Left renal pelvis (tissue), 4 donors: ENCODE results near the gene HPCAL4. TPM values are rescaled to one million over a fixed set of nuclear protein-coding genes. Genes with fewer than 3 reads are reported as not detected.

Experiments used
- DNase-seq, 4 donors: peaks; one replicate each; pipeline ENCODE4 v3.0.0-alpha.2; 2013; ENCODE audit warnings: low read depth in 4 of 4, low spot score in 3 of 4
- polyA plus RNA-seq, 4 donors: library from polyadenylated mRNA; unstranded; fragments of 120-200 nt; gene quantifications; one replicate each; pipeline ENCODE4 v1.2.1, GENCODE V29; 2013; ENCODE audit not compliant: insufficient read length in 4 of 4

Gene HPCAL4
- 1 to 10 TPM in 2 of 4 donors, under 1 TPM in 2; 0.69 to 6.8 (median 1.2) TPM for polyA plus RNA-seq

- DNase-seq: peak; percentile 65 to 78 (median 74)
Measured at GRCh38 chr1:39691383-39692151, at the start of gene HPCAL4. TSS of gene HPCAL4 (minus strand) at chr1:39691433. CDS start at chr1:39684603, 6,830 bp downstream.

- DNase-seq: peak; percentile 72 to 84 (median 80)
Measured at GRCh38 chr1:39738622-39739366, 47.6 kb upstream of the HPCAL4 start, which contains the start of gene PPIE. TSS of gene PPIE (plus strand) at chr1:39738882. CDS start at chr1:39738901, 19 bp downstream.

GRCh38 chr1:39737546-39738169, 46.4 kb upstream of the HPCAL4 start:
- DNase-seq: no peak

GRCh38 chr1:39735731-39736130, 44.5 kb upstream of the HPCAL4 start:
- no peak for DNase-seq

- no peak for DNase-seq
Measured at GRCh38 chr1:39733161-39733560, 41.9 kb upstream of the HPCAL4 start.

GRCh38 chr1:39732730-39733129, 41.5 kb upstream of the HPCAL4 start:
- DNase-seq: no peak

GRCh38 chr1:39729842-39730241, 38.6 kb upstream of the HPCAL4 start:
- DNase-seq: no peak

- no peak for DNase-seq
Measured at GRCh38 chr1:39729030-39729429, 37.8 kb upstream of the HPCAL4 start.

- no peak for DNase-seq
Measured at GRCh38 chr1:39727932-39728317, 36.7 kb upstream of the HPCAL4 start.

- DNase-seq: no peak
Measured at GRCh38 chr1:39727221-39727931, 36.1 kb upstream of the HPCAL4 start.

- DNase-seq: no peak
Measured at GRCh38 chr1:39726600-39726999, 35.4 kb upstream of the HPCAL4 start.

GRCh38 chr1:39722495-39722894, 31.3 kb upstream of the HPCAL4 start:
- no peak for DNase-seq

- no peak for DNase-seq
Measured at GRCh38 chr1:39721664-39722063, 30.4 kb upstream of the HPCAL4 start.

- DNase-seq: peak in 1 of 4 donors; percentile 43
Measured at GRCh38 chr1:39720094-39720999, 29.1 kb upstream of the HPCAL4 start.

- DNase-seq: no peak
Measured at GRCh38 chr1:39717809-39718208, 26.6 kb upstream of the HPCAL4 start.

- no peak for DNase-seq
Measured at GRCh38 chr1:39713557-39713956, 22.3 kb upstream of the HPCAL4 start.

GRCh38 chr1:39711966-39712340, 20.7 kb upstream of the HPCAL4 start:
- DNase-seq: no peak

- no peak for DNase-seq
Measured at GRCh38 chr1:39711104-39711965, 20.1 kb upstream of the HPCAL4 start.

- DNase-seq: no peak
Measured at GRCh38 chr1:39707506-39707905, 16.3 kb upstream of the HPCAL4 start.
